HL-60 (cell line): ENCODE data around the gene PSAP.

Experiments
- DNase-seq, 2 experiments: peaks; one replicate each; pipeline ENCODE4 v3.0.0-alpha.2; 2010 to 2020; ENCODE audit warnings: low read depth in 1 of 2, low spot score in 1 of 2
- H3K27ac ChIP-seq: fragments of 250-450 bp; sonication (Bioruptor Pico); replicated peaks from 2 replicates; pipeline ENCODE4 v1.5.1; 2020; ENCODE audit warnings: mild to moderate bottlenecking, moderate library complexity
- H3K27me3 ChIP-seq: fragments of 250-450 bp; sonication (Bioruptor Pico); 2 replicates; pipeline ENCODE4 v1.5.1; 2021; ENCODE audit warnings: mild to moderate bottlenecking, moderate library complexity; ENCODE audit not compliant: insufficient read depth, poor library complexity, severe bottlenecking
- H3K4me3 ChIP-seq: replicated peaks from 2 replicates; pipeline ENCODE4 v1.5.1; 2011; ENCODE audit warnings: mild to moderate bottlenecking, control low read depth, low read length; ENCODE audit not compliant: insufficient read depth
- GABPA ChIP-seq: IDR thresholded peaks from 2 replicates; pipeline ENCODE4 v1.6.1; 2012; ENCODE audit warnings: low read depth
- POLR2AphosphoS5 ChIP-seq: IDR thresholded peaks from 2 replicates; pipeline ENCODE4 v1.6.1; 2012; ENCODE audit warnings: low read depth
- REST ChIP-seq: IDR thresholded peaks from 2 replicates; pipeline ENCODE4 v1.6.1; 2012; ENCODE audit warnings: low read depth; ENCODE audit not compliant: insufficient replicate concordance
- SPI1 ChIP-seq: IDR thresholded peaks from 2 replicates; pipeline ENCODE4 v1.6.1; 2012; ENCODE audit warnings: low read depth, mild to moderate bottlenecking, borderline replicate concordance
- TF ChIP-seq, protein P1 (sequence below): IDR thresholded peaks from one replicate; pipeline ENCODE4 v1.5.1; 2011; ENCODE audit warnings: low read length, control low read depth, inconsistent platforms; ENCODE audit not compliant: insufficient read depth

The PSAP gene

GRCh38 chr10:71809628-71810027, 41.4 kb downstream of the PSAP start:
- DNase-seq: no peak
- Histone ChIP-seq H3K4me3 (no peak overlapping the region), H3K27me3 (no peaks in the 10 kb centered on the region), H3K27ac (no peak overlapping the region)
- TF ChIP-seq, protein P1, sequence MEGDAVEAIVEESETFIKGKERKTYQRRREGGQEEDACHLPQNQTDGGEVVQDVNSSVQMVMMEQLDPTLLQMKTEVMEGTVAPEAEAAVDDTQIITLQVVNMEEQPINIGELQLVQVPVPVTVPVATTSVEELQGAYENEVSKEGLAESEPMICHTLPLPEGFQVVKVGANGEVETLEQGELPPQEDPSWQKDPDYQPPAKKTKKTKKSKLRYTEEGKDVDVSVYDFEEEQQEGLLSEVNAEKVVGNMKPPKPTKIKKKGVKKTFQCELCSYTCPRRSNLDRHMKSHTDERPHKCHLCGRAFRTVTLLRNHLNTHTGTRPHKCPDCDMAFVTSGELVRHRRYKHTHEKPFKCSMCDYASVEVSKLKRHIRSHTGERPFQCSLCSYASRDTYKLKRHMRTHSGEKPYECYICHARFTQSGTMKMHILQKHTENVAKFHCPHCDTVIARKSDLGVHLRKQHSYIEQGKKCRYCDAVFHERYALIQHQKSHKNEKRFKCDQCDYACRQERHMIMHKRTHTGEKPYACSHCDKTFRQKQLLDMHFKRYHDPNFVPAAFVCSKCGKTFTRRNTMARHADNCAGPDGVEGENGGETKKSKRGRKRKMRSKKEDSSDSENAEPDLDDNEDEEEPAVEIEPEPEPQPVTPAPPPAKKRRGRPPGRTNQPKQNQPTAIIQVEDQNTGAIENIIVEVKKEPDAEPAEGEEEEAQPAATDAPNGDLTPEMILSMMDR: no peak
- TF ChIP-seq GABPA: no peak
- TF ChIP-seq POLR2AphosphoS5: no peak
- TF ChIP-seq SPI1: no peak
- no peak for TF ChIP-seq REST

DNA sequence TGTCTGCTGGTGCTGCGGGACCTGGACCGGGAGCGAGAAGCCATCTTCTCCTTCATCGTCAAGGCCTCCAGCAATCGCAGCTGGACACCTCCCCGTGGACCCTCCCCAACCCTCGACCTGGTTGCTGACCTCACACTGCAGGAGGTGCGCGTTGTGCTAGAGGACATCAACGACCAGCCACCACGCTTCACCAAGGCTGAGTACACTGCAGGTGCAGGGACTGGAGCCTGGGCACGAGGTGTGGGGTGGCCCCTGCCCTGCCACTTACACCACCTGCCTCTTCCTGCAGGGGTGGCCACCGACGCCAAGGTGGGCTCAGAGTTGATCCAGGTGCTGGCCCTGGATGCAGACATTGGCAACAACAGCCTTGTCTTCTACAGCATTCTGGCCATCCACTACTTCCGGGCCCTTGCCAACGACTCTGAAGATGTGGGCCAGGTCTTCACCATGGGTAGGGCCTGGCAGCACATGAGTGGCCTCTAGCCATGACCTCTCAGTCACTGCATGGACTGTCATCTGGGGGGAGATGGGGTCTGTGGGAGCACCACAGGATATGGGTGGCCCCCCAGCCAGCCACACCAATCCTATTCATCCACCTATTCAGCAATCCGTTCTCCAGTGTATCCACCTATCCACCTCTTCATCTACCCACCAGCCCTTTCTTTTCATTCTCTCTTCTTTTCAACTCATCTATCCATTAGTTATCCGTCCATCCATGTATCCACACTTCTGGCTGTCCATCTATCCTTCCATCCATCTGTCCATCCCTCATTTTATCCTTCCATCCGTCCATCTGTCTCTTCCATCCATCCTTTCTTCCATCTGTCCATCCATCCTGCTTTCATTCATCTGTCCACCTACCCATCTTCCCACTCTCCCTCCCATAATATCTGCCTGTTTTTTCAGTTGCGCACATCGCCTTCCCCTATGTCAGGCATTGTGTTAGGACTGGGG, 43.2 kb downstream of the PSAP start:
- Histone ChIP-seq H3K4me3 (no peak overlapping the region), H3K27me3 (no peaks in the 10 kb centered on the region), H3K27ac (no peak overlapping the region)
- TF ChIP-seq REST (no peak), POLR2AphosphoS5 (no peak), GABPA (no peak), SPI1 (no peak)
- TF ChIP-seq, protein P1: no peak
- no peak for DNase-seq

GRCh38 chr10:71806704-71807556, 44.1 kb downstream of the PSAP start:
- DNase-seq: no peak
- no peak for TF ChIP-seq GABPA
- TF ChIP-seq SPI1: no peak
- TF ChIP-seq REST: no peak
- TF ChIP-seq, protein P1: no peak
- no peak for TF ChIP-seq POLR2AphosphoS5
- Histone ChIP-seq H3K27me3 (no peaks in the 10 kb centered on the region), H3K4me3 (no peak overlapping the region), H3K27ac (no peak overlapping the region)
